HepG2 (cell line): Measurements from ENCODE around the gene CYP4X1.

Experiments
- AGO2 ChIP-seq: fragments of 200-400 bp; formaldehyde crosslinking; optimal IDR thresholded peaks from 2 replicates; pipeline ENCODE3; 2017; ENCODE audit warnings: mild to moderate bottlenecking, low read depth, low read length, moderate library complexity
- LCORL ChIP-seq, 2 experiments: fragments of 450-650 bp in 1 of 2; sonication (generic) in 1 of 2; formaldehyde crosslinking in 1 of 2; IDR thresholded peaks; 2 replicates each; pipeline versions ENCODE4 v1.5.0 to v1.6.1; 2017 to 2020; ENCODE audit warnings: antibody characterized with exemption in 1 of 2, missing genetic modification reagents in 1 of 2

DNA sequence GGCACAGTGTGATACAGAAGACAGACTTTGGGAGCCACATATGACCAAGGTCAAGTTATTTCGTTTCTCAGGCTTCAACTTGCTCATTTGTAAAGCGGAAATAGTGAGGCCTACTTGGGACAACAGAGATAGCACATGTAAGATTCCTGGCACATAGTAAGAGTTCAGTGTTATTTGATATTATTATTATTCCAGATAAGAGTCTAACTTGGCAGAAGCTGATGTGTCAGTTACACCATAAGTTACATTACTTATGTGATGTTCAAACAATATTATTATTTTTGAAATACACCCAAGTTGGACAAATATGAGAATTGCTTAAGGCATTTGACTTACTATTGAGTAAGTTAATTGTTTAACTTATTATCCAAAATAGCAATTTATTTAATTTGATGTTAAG lies 10.2 kb upstream of the CYP4X1 start:
- no peak for TF ChIP-seq LCORL (IDR thresholded peaks at IDR 0.05)
- TF ChIP-seq LCORL (CRISPR knock-in tag; IDR thresholded peaks at IDR 0.05) = no peak
- no peak for TF ChIP-seq AGO2
